ENCODE measurements around the gene ADAMTSL3. TPM values are rescaled to one million over a fixed set of nuclear protein-coding genes. Genes with fewer than 3 reads are reported as not detected.

Gene ADAMTSL3
- total RNA-seq, 4 donors from 2014 or later: 4.9 to 8.8 (median 6.8) TPM

DNA sequence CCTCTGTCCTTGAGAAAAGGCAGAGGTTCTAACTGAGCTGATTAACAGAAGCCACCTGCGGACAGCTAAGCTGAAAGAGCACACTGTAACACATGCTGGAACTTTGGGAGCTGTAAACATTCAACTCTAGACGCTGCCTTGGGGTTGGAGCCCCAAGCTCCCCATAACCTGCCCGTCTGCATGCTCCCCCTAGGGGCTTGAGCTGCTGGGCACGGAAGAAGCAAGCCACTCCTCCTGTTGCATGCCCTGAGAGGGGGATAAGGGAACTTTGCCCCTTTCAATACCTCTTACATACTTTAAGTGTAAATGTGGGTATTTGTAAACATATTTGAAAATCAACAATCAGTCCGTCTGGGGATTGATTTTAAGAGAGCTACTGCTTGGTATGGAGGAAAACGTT lies 188.4 kb downstream of the ADAMTSL3 start:
- Histone ChIP-seq H3K27ac (peak overlapping the region in 3 of 4 donors; percentile 3 to 55 (median 11)), H3K4me1 (peaks cover 0 to 18% (median 2%) of the 10 kb centered on the region in 4 donors), H3K4me3 (no peak overlapping the region), H3K27me3 (no peaks in the 10 kb centered on the region), H3K9me3 (no peaks in the 10 kb centered on the region), H3K36me3 (no peaks in the 10 kb centered on the region)
- 55 to 86% methylated on average over 4 to 6 of the region's 6 CpGs for WGBS, 2 donors (ENCODE audit: low coverage in 1 of 2)
- TF ChIP-seq POLR2A (IDR thresholded peaks at IDR 0.05) (no peak), EP300 (IDR thresholded peaks at IDR 0.05; ENCODE audit: low read depth) (no peak), POLR2AphosphoS5 (IDR thresholded peaks at IDR 0.05) (no peak)
- intact Hi-C loops (cut with DNase I; ENCODE audit: low total_unique reads) (no loop called here), in situ Hi-C loops (cut with MboI; ENCODE audit: low pct_ligation_motif_present in 1 of 4, low pct_unique_long_range_greater_than_20kb in 1 of 4, low sequenced_read_pairs in 3 of 4) (no loop called here)
- no peak for DNase-seq

DNA sequence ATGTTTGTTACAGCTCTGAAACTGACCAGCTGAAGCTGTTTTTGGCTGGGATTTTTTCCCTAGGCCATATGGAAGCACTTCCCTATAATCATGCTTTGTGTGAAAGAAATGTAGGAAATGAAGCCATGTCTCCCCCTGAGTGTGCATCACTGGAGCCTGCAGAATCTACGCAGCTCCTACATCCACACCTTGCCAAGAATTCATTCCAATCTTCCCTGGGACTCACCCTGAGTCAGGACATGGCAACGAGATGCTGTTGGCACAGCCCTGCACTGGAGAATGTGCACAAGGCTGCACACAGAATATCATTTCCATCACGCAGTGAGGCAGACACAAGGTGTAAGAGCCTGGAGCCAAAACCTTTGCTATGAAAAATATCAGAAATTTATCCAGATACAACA lies 189.5 kb downstream of the ADAMTSL3 start:
- Histone ChIP-seq H3K4me3 (no peak overlapping the region), H3K27ac (peak overlapping the region; percentile 34 to 62 (median 46)), H3K9me3 (no peaks in the 10 kb centered on the region), H3K36me3 (no peaks in the 10 kb centered on the region), H3K4me1 (peaks cover 0 to 21% (median 2%) of the 10 kb centered on the region in 4 donors), H3K27me3 (no peaks in the 10 kb centered on the region)
- intact Hi-C loops (cut with DNase I; ENCODE audit: low total_unique reads): no loop called here
- WGBS, 2 donors (ENCODE audit: low coverage in 1 of 2): 37% methylated on average over 3 of the region's 3 CpGs; no CpG with 5 or more reads in 1 of the 2 donors
- in situ Hi-C loops (cut with MboI; ENCODE audit: low pct_ligation_motif_present in 1 of 4, low pct_unique_long_range_greater_than_20kb in 1 of 4, low sequenced_read_pairs in 3 of 4): no loop called here
- DNase-seq: no peak
- no peak for TF ChIP-seq EP300 (IDR thresholded peaks at IDR 0.05; ENCODE audit: low read depth)
- TF ChIP-seq, protein P1, sequence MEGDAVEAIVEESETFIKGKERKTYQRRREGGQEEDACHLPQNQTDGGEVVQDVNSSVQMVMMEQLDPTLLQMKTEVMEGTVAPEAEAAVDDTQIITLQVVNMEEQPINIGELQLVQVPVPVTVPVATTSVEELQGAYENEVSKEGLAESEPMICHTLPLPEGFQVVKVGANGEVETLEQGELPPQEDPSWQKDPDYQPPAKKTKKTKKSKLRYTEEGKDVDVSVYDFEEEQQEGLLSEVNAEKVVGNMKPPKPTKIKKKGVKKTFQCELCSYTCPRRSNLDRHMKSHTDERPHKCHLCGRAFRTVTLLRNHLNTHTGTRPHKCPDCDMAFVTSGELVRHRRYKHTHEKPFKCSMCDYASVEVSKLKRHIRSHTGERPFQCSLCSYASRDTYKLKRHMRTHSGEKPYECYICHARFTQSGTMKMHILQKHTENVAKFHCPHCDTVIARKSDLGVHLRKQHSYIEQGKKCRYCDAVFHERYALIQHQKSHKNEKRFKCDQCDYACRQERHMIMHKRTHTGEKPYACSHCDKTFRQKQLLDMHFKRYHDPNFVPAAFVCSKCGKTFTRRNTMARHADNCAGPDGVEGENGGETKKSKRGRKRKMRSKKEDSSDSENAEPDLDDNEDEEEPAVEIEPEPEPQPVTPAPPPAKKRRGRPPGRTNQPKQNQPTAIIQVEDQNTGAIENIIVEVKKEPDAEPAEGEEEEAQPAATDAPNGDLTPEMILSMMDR (IDR thresholded peaks at IDR 0.05): no peak
- TF ChIP-seq POLR2AphosphoS5 (IDR thresholded peaks at IDR 0.05): no peak
- no peak for TF ChIP-seq POLR2A (IDR thresholded peaks at IDR 0.05)

DNA sequence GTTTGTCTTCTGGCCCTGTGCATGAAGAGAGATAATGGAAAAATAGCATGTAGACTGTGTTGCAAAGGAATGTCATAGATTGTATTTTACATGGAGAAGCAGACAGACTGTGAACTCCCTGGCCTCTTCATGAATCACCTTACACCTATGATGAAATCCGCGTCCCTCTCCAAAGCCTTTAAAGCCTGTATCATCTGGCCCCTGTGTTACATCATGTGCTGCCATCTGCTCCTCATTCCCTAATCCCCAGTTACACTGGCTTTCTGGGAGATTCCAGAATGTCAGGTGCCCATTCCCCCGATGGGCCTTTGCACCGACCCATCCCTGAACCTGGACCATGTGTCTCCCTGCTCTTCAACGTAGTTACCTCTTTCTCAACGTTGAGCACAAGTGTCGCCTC lies 190.8 kb downstream of the ADAMTSL3 start:
- Histone ChIP-seq H3K4me1 (peaks cover 0 to 21% (median 2%) of the 10 kb centered on the region in 4 donors), H3K27ac (peak overlapping the region; percentile 34 to 62 (median 56)), H3K27me3 (no peaks in the 10 kb centered on the region), H3K4me3 (no peak overlapping the region), H3K9me3 (no peaks in the 10 kb centered on the region), H3K36me3 (no peaks in the 10 kb centered on the region)
- intact Hi-C loops (cut with DNase I; ENCODE audit: low total_unique reads) (no loop called here), in situ Hi-C loops (cut with MboI; ENCODE audit: low pct_ligation_motif_present in 1 of 4, low pct_unique_long_range_greater_than_20kb in 1 of 4, low sequenced_read_pairs in 3 of 4) (no loop called here)
- DNase-seq: no peak
- 92 to 95% methylated on average over 7 of the region's 7 CpGs for WGBS, 2 donors (ENCODE audit: low coverage in 1 of 2)
- TF ChIP-seq, protein P1 (IDR thresholded peaks at IDR 0.05): no peak
- no peak for TF ChIP-seq POLR2A (IDR thresholded peaks at IDR 0.05)
- TF ChIP-seq EP300 (IDR thresholded peaks at IDR 0.05; ENCODE audit: low read depth): no peak
- no peak for TF ChIP-seq POLR2AphosphoS5 (IDR thresholded peaks at IDR 0.05)

DNA sequence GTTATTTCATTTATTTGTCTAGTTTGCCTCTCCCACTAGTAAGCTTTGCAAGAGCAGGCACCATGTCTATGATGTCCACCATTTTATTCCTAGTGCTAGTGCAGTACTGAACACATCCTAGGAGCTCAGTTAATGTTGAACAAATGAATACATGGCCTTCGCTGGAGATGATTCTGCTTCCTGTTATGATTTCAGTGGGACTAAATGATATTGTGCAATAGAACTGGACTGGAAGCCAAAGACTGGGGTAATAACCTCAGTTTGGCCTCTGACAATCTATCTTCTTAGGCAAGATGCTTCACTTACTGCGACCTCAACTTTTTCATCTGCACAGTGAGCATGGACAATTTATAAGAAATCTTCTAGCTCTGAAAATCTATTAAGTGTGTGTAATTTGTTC lies 191.3 kb downstream of the ADAMTSL3 start:
- in situ Hi-C loops (cut with MboI; ENCODE audit: low pct_ligation_motif_present in 1 of 4, low pct_unique_long_range_greater_than_20kb in 1 of 4, low sequenced_read_pairs in 3 of 4) (no loop called here), intact Hi-C loops (cut with DNase I; ENCODE audit: low total_unique reads) (no loop called here)
- DNase-seq: no peak
- Histone ChIP-seq H3K4me3 (no peak overlapping the region), H3K27ac (peak overlapping the region; percentile 34 to 62 (median 56)), H3K27me3 (no peaks in the 10 kb centered on the region), H3K4me1 (peaks cover 0 to 21% (median 2%) of the 10 kb centered on the region in 4 donors), H3K36me3 (no peaks in the 10 kb centered on the region), H3K9me3 (no peaks in the 10 kb centered on the region)
- peak in 2 of 3 donors; percentile 60 to 83 for TF ChIP-seq POLR2AphosphoS5 (IDR thresholded peaks at IDR 0.05)
- TF ChIP-seq POLR2A (IDR thresholded peaks at IDR 0.05): no peak
- 38 to 64% methylated on average over 1 to 2 of the region's 2 CpGs for WGBS, 2 donors (ENCODE audit: low coverage in 1 of 2)

DNA sequence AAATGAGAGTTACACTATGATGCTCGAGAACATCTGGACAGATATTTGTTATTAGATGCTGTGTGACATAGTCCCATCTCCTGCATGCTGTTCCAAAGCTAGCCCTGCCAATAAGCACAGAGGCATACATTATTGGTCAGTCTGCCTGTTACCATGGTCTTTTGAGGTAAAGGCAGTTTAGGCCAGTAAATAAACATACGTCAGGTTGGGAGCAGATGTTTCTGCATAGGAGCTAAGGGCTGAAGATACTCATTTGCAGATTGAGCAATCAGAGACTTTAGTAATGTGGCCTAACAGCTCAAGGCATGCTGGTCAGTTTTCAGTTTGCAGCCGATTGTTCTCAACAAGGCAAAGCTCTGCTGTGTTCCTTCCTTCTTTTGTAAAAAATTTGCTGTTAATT lies 192.9 kb downstream of the ADAMTSL3 start:
- peaks cover 0 to 28% (median 4%) of the 10 kb centered on the region in 4 donors for H3K4me1 ChIP-seq
- no peaks in the 10 kb centered on the region for H3K9me3 ChIP-seq
- intact Hi-C loops (cut with DNase I; ENCODE audit: low total_unique reads) (no loop called here), in situ Hi-C loops (cut with MboI; ENCODE audit: low pct_ligation_motif_present in 1 of 4, low pct_unique_long_range_greater_than_20kb in 1 of 4, low sequenced_read_pairs in 3 of 4) (no loop called here)
- TF ChIP-seq EP300 (IDR thresholded peaks at IDR 0.05; ENCODE audit: low read depth): no peak
- no peak for TF ChIP-seq POLR2A (IDR thresholded peaks at IDR 0.05)
- TF ChIP-seq, protein P1 (IDR thresholded peaks at IDR 0.05): no peak
- TF ChIP-seq POLR2AphosphoS5 (IDR thresholded peaks at IDR 0.05): peak; percentile 20 to 42 (median 30)
- 52 to 57% methylated on average over 2 to 3 of the region's 3 CpGs for WGBS, 2 donors (ENCODE audit: low coverage in 1 of 2)
- no peak for DNase-seq
- H3K36me3 ChIP-seq: no peaks in the 10 kb centered on the region
- no peaks in the 10 kb centered on the region for H3K27me3 ChIP-seq
- H3K27ac ChIP-seq: peak overlapping the region; percentile 37 to 62 (median 54)
- no peak overlapping the region for H3K4me3 ChIP-seq

Data from transverse colon (tissue), 4 donors.